HFFc6 (cell line): ENCODE data around the gene NCOA1. TPM values are rescaled to one million over a fixed set of nuclear protein-coding genes. Genes with fewer than 3 reads are reported as not detected.

Experiments used
- DNase-seq: peaks from one replicate; pipeline ENCODE4 v3.0.0-alpha.2; 2018
- H3K27ac Mint-ChIP-seq: 2 replicates; pipeline ENCODE4 v1.8.0; 2020; ENCODE audit warnings: mild to moderate bottlenecking, mixed read lengths
- H3K27me3 Mint-ChIP-seq: 2 replicates; pipeline ENCODE4 v1.8.0; 2021; ENCODE audit warnings: mild to moderate bottlenecking, moderate library complexity, mixed read lengths; ENCODE audit not compliant: insufficient read depth
- H3K36me3 Mint-ChIP-seq: 2 replicates; pipeline ENCODE4 v1.8.0; 2021; ENCODE audit warnings: low read depth, mixed read lengths
- H3K4me1 Mint-ChIP-seq: 2 replicates; pipeline ENCODE4 v1.8.0; 2020; ENCODE audit warnings: low read depth, mixed read lengths
- H3K4me3 Mint-ChIP-seq: 2 replicates; pipeline ENCODE4 v1.8.0; 2020; ENCODE audit warnings: mild to moderate bottlenecking, moderate library complexity, mixed read lengths
- H3K9me3 Mint-ChIP-seq: 2 replicates; pipeline ENCODE4 v1.8.0; 2020; ENCODE audit warnings: mild to moderate bottlenecking, mixed read lengths
- CTCF ChIP-seq: fragments of 200-600 bp; sonication (generic); IDR thresholded peaks from 2 replicates; pipeline ENCODE4 v1.5.0; 2021; ENCODE audit warnings: antibody characterized with exemption, mild to moderate bottlenecking
- total RNA-seq, 6 experiments: library from RNA; stranded (reverse); fragmentation: NEBNext Ultra II Directional; extraction: Animal tissue kit (Norgen Biotek cat#: 25700); gene quantifications; 2 replicates in 1 of 6; 3 replicates in 5 of 6; pipeline ENCODE4 v1.2.3, GENCODE V29; 2021

The NCOA1 gene
- total RNA-seq, 6 experiments from 2014 or later: 8.6 to 11.2 (median 10.7) TPM

DNA sequence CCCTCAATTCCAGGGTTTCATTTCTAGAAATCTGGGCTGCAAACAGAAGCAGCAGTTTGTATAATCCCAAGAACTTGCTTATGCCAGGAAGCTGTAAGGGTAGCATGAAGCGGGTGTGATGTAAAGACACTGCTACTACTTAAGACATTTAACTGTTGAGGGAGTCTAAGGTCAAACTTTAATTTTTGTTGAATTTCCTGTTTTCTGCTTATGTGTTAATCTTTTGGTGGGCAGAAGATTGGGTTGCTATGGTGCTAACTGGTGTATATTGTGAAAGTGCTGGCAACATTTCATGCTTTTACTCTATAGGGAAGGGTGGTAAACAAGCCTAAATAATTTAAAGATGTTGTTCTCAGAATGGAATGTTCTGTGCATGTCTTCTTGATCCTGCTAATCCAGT is 2.7 kb downstream of the NCOA1 start:
- H3K27ac Mint-ChIP-seq: no peak overlapping the region
- peaks cover 32% of the 10 kb centered on the region for H3K4me1 Mint-ChIP-seq
- no peak overlapping the region for H3K4me3 Mint-ChIP-seq
- TF ChIP-seq CTCF: no peak
- H3K36me3 Mint-ChIP-seq: no peaks in the 10 kb centered on the region
- H3K9me3 Mint-ChIP-seq: no peaks in the 10 kb centered on the region
- DNase-seq: no peak
- H3K27me3 Mint-ChIP-seq: peaks cover 2% of the 10 kb centered on the region

DNA sequence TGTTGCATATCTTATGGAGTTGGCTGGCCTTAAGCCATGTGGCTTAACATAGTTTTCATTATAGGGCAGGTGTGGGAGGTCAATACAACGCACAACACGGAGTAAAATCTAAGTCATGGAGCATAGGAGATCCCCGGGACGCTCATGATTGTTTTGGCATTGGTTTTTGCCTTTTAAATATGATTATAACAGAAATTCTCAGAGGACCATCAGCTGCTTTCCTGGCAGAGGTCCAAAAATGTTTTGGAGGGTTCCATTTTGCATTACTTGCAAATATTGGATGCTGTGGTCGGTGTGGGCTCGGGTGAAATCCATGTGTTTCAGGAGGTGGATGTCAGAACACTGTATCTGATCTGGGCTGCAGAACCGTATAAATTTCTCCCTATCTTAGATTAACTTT is 3.4 kb downstream of the NCOA1 start:
- Mint-ChIP-seq H3K27me3 (peaks cover 2% of the 10 kb centered on the region), H3K4me1 (peaks cover 32% of the 10 kb centered on the region), H3K9me3 (no peaks in the 10 kb centered on the region), H3K27ac (no peak overlapping the region), H3K36me3 (no peaks in the 10 kb centered on the region), H3K4me3 (no peak overlapping the region)
- no peak for TF ChIP-seq CTCF
- no peak for DNase-seq

GRCh38 chr2:24495451-24495850 is 4.4 kb downstream of the NCOA1 start:
- no peak overlapping the region for H3K27ac Mint-ChIP-seq
- no peak for TF ChIP-seq CTCF
- no peak overlapping the region for H3K4me3 Mint-ChIP-seq
- DNase-seq: no peak
- peaks cover 22% of the 10 kb centered on the region for H3K4me1 Mint-ChIP-seq
- no peaks in the 10 kb centered on the region for H3K9me3 Mint-ChIP-seq
- H3K27me3 Mint-ChIP-seq: peaks cover 2% of the 10 kb centered on the region
- H3K36me3 Mint-ChIP-seq: no peaks in the 10 kb centered on the region

DNA sequence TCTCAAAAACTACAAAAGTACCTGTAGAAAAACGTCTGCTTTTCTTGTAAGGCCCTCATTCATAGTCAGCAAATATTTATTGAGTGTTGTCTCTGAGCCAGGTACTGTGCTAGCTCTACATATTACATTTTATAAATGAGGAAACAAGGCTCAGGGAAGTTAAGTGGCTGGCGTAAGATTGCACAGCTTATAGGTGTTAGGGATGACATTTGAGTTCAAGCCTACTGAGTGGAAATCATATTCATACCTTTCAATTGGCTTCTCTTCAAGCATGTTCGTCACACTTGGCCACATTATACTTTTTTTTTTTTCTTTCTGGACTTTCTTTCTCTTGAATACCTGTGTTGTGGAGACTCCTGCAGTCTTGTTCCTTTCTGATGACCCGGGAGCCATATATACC is 5.9 kb downstream of the NCOA1 start:
- H3K9me3 Mint-ChIP-seq: no peaks in the 10 kb centered on the region
- TF ChIP-seq CTCF: no peak
- no peak overlapping the region for H3K4me3 Mint-ChIP-seq
- DNase-seq: no peak
- no peak overlapping the region for H3K27ac Mint-ChIP-seq
- H3K4me1 Mint-ChIP-seq: peaks cover 19% of the 10 kb centered on the region
- peaks cover 2% of the 10 kb centered on the region for H3K27me3 Mint-ChIP-seq
- no peaks in the 10 kb centered on the region for H3K36me3 Mint-ChIP-seq

DNA sequence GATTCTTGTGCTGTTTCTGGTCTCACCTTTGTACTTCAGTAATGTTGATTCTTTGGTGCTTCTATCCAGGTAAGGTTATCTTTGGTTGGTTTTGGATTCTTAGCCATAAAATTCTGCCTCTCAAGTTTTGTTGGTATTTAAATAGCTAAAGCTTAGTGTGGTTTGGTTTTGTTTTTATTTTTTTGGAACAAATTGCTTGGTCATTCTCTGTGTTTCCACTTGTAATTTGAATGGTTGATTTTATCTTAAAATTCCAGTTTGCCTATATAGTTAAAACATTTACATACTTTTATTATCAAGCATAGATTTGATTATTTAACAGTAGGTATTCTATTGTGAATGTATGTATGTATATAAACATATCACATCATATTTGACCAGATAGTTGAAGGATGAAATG is 6.6 kb downstream of the NCOA1 start:
- H3K27ac Mint-ChIP-seq: no peak overlapping the region
- H3K36me3 Mint-ChIP-seq: no peaks in the 10 kb centered on the region
- no peak overlapping the region for H3K4me3 Mint-ChIP-seq
- no peak for TF ChIP-seq CTCF
- no peaks in the 10 kb centered on the region for H3K27me3 Mint-ChIP-seq
- DNase-seq: no peak
- H3K4me1 Mint-ChIP-seq: peaks cover 12% of the 10 kb centered on the region
- no peaks in the 10 kb centered on the region for H3K9me3 Mint-ChIP-seq

DNA sequence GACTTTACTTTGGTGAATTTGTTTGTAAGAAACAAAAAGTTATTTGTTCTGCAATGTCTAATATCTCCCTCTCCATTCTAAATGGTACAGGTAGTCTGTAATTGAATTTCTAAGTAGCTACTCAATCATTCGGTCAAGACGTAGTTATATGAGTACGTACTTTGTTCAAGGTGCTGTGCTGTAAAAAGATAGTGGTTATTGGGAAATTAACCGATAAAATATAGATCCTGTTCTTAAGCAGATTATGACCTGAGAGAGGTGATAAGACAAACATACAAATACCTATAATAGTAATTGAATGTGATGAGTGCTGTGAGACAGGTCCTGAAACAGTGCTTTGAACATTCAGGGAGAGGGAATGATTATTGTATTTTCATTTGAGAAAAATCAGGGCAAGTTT is 7.1 kb downstream of the NCOA1 start:
- no peak for DNase-seq
- TF ChIP-seq CTCF: no peak
- Mint-ChIP-seq H3K27me3 (no peaks in the 10 kb centered on the region), H3K4me3 (no peak overlapping the region), H3K4me1 (peaks cover 8% of the 10 kb centered on the region), H3K9me3 (no peaks in the 10 kb centered on the region), H3K36me3 (no peaks in the 10 kb centered on the region), H3K27ac (no peak overlapping the region)
